Amniotic stem cell (primary cell): ENCODE data around the gene FZR1.

Source experiments
- DNase-seq: peaks from one replicate; lab custom pipeline; 2025; lab: John Stamatoyannopoulos, UW

Gene FZR1

GRCh38 chr19:3531716-3532115 lies 25.6 kb downstream of the FZR1 start:
- no peak for DNase-seq

- no peak for DNase-seq
These were observed 26.2 kb downstream of the FZR1 start for GRCh38 chr19:3532154-3532786.

GRCh38 chr19:3533033-3533432 lies 26.9 kb downstream of the FZR1 start:
- DNase-seq: no peak

- no peak for DNase-seq
These were observed 27.6 kb downstream of the FZR1 start for GRCh38 chr19:3533563-3534216.

GRCh38 chr19:3534375-3535234 lies 28.5 kb downstream of the FZR1 start:
- no peak for DNase-seq

GRCh38 chr19:3535235-3535535 lies 29.1 kb downstream of the FZR1 start:
- DNase-seq: no peak

GRCh38 chr19:3535563-3535965 lies 29.5 kb downstream of the FZR1 start:
- DNase-seq: no peak

- no peak for DNase-seq
These were observed 29.9 kb downstream of the FZR1 start for GRCh38 chr19:3535981-3536380.

- no peak for DNase-seq
These were observed 30.5 kb downstream of the FZR1 start for GRCh38 chr19:3536429-3537100.

- no peak for DNase-seq
These were observed 31.0 kb downstream of the FZR1 start for GRCh38 chr19:3537101-3537437.

GRCh38 chr19:3537438-3538240 lies 31.5 kb downstream of the FZR1 start:
- DNase-seq: no peak

- DNase-seq: no peak
These were observed 32.3 kb downstream of the FZR1 start for GRCh38 chr19:3538258-3538929.

GRCh38 chr19:3538965-3539755 lies 33.0 kb downstream of the FZR1 start, which contains the start of gene TEKTIP1:
Gene TEKTIP1, plus strand, starts transcription at chr19:3539174. Its CDS starts 4 bp downstream, at chr19:3539178.
- no peak for DNase-seq

- no peak for DNase-seq
These were observed 33.6 kb downstream of the FZR1 start for GRCh38 chr19:3539756-3540118.

GRCh38 chr19:3543150-3544057 lies 37.3 kb downstream of the FZR1 start:
- no peak for DNase-seq

GRCh38 chr19:3544058-3544376 lies 37.9 kb downstream of the FZR1 start:
- DNase-seq: no peak

GRCh38 chr19:3544742-3545668 lies 38.9 kb downstream of the FZR1 start:
- no peak for DNase-seq

- DNase-seq: no peak
These were observed 39.5 kb downstream of the FZR1 start for GRCh38 chr19:3545669-3546034.

- no peak for DNase-seq
These were observed 40.0 kb downstream of the FZR1 start for GRCh38 chr19:3546119-3546518.
